Fibroblast of gingiva (primary cell): ENCODE results near the gene LRCH1.

Source experiments
- DNase-seq: peaks from one replicate; pipeline ENCODE4 v3.0.0-alpha.2; 2011; ENCODE audit warnings: low read depth

LRCH1 gene

GRCh38 chr13:46594374-46595078, 41.6 kb downstream of the LRCH1 start:
- no peak for DNase-seq

GRCh38 chr13:46595136-46595884, 42.3 kb downstream of the LRCH1 start:
- peak; percentile 46 for DNase-seq

- no peak for DNase-seq
These were observed 42.9 kb downstream of the LRCH1 start for GRCh38 chr13:46595885-46596275.

- DNase-seq = no peak
These were observed 43.5 kb downstream of the LRCH1 start for GRCh38 chr13:46596466-46596865.

- no peak for DNase-seq
These were observed 45.3 kb downstream of the LRCH1 start for GRCh38 chr13:46598140-46598819.

- no peak for DNase-seq
These were observed 45.8 kb downstream of the LRCH1 start for GRCh38 chr13:46598820-46599180.

- DNase-seq = no peak
These were observed 48.0 kb downstream of the LRCH1 start for GRCh38 chr13:46600943-46601311.

- no peak for DNase-seq
These were observed 49.6 kb downstream of the LRCH1 start for GRCh38 chr13:46602531-46602930.

GRCh38 chr13:46603165-46603603, 50.2 kb downstream of the LRCH1 start:
- DNase-seq = no peak

GRCh38 chr13:46604226-46604990, 51.4 kb downstream of the LRCH1 start:
- DNase-seq = no peak

- DNase-seq = no peak
These were observed 52.3 kb downstream of the LRCH1 start for GRCh38 chr13:46605076-46605824.

GRCh38 chr13:46605825-46606554, 53.0 kb downstream of the LRCH1 start:
- DNase-seq = no peak

- DNase-seq = no peak
These were observed 54.0 kb downstream of the LRCH1 start for GRCh38 chr13:46606970-46607369.

GRCh38 chr13:46607768-46608564, 55.0 kb downstream of the LRCH1 start:
- no peak for DNase-seq

GRCh38 chr13:46609052-46609451, 56.1 kb downstream of the LRCH1 start:
- peak; percentile 59 for DNase-seq

GRCh38 chr13:46609726-46610125, 56.8 kb downstream of the LRCH1 start:
- DNase-seq = no peak

- DNase-seq = no peak
These were observed 59.3 kb downstream of the LRCH1 start for GRCh38 chr13:46612267-46612666.

- DNase-seq = peak; percentile 15
These were observed 60.6 kb downstream of the LRCH1 start for GRCh38 chr13:46613409-46614049.

GRCh38 chr13:46614582-46614981, 61.6 kb downstream of the LRCH1 start:
- peak; percentile 72 for DNase-seq
